ENCODE data around the gene ROS1.
"Not testable (repeated sequence)": the region's sequence is repeated elsewhere in the genome, so short reads cannot be mapped to it uniquely, and the experiment has no call there.

Gene ROS1

GRCh38 chr6:117264692-117265409 is 160.9 kb downstream of the ROS1 start:
- DNase-seq = no peak

DNA sequence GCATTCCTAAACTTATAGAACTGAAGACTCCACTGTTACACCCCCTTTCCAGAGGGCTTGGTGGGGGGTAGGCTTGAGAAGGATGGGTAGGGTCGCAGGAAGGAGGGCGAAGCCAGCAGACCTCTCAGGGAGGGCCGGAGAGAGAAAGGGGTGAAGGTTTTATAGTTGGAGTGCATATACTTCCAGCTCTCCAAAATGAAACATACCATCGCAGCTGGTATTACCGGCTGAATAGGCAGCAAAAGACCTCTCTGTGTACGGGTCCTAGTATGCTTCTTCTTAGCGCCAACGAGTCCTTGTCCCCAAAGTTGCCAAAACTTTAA is 161.4 kb downstream of the ROS1 start:
- DNase-seq = no peak

GRCh38 chr6:117263353-117263927 is 162.3 kb downstream of the ROS1 start:
- no peak for DNase-seq

DNA sequence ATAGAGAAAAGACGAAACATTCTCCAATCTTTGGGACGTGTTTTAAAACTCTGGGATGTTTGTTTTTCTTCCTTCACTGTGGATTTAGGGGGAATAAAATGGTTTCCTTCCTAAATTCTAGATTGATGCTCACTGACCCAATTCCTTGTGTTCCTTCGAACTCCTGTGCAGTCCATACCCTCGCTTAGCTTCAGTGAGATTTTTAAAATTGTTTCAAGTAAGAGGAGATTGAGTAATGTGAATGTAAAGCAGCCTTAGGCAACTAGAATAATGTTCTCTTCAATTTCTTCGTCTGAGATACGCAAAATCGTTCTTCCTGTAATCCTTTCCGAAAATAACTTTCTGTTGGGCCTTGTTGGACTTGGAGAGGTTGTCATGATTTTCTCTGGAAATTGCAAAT is 162.9 kb downstream of the ROS1 start:
- DNase-seq = no peak

DNA sequence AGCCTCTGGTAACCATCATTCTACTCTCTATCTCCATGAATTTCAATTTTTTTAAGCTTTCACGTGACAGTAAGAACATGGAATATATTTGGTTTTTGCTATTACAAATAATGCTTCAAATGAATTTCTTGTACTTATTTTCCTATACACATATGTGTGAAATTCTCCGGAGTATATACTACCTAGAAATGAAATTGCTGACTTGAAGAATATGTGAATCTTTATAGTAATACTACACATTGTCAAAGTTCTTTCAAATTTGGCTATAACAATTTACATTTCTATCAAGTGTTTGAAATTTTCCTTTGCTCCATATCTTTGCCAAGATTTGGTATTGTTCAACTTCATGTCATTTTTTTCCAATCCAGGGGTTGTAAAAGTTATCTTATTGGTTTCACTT is 172.0 kb downstream of the ROS1 start:
- DNase-seq = no peak

DNA sequence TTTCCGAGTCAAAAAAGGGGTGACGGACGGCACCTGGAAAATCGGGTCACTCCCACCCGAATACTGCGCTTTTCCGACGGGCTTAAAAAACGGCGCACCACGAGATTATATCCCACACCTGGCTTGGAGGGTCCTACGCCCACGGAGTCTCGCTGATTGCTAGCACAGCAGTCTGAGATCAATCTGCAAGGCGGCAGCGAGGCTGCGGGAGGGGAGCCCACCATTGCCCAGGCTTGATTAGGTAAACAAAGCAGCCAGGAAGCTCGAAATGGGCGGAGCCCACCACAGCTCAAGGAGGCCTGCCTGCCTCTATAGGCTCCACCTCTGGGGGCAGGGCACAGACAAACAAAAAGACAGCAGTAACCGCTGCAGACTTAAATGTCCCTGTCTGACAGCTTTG is 180.8 kb downstream of the ROS1 start:
- not testable (repeated sequence) for DNase-seq

DNA sequence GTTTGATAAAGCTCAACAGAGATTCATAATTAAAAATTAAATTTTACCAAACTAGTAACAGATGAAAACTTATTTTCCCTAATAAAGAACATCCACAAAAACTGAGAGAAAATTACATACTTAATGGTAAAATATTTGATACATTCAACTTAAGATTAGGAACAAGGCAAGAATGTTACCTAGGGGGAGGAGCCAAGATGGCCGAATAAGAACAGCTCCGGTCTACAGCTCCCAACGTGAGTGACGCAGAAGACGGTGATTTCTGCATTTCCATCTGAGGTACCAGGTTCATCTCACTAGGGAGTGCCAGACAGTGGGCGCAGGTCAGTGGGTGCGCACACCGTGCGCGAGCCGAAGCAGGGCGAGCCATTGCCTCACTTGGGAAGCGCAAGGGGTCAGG is 181.2 kb downstream of the ROS1 start:
- DNase-seq = not testable (repeated sequence)

All from kidney glomerular epithelial cell (primary cell).